SK-N-DZ (cell line): ENCODE data around the gene L3MBTL4.

Experiments
- DNase-seq: peaks from one replicate; pipeline ENCODE4 v3.0.0-alpha.2; 2015; ENCODE audit warnings: low spot score

Gene L3MBTL4

DNA sequence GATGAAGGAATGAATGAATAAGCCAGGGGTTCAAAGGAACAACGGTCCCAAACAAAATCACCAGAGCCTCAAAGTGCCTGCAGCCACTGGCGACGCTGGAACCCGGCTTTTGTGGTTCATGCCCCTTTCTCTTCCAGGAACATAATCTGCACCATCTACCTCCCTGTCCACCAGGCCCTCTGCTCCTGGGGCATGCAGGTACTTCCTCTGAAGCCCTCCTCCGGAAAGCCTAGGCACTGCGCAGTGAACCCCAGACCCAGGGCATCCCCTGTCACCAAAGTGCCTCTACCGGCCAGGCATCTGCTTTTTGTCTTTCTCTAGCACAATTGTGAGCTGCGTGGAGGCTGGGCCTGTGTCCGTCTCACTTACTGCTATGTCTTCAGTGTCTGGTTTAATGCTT, 420.8 kb downstream of the L3MBTL4 start:
- DNase-seq, result no peak

DNA sequence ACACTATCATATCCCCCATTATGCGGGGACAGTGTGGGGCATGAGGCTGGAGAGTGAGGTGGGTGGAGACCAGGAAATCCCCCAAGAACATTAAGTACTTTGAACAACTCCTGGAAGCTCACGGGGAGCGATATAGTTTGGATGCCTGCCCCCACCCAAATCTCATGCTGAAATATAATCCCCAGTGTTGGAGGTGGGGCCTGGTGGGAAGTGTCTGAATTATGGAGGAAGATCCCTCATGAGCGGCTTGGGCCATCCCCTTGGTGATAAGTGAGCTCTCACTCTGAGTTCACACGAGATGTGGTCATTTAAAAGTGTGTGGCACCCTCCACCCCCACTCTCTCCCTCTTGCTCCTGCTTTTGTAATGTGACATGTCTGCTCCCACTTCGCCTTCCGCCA, 422.3 kb downstream of the L3MBTL4 start:
- no peak for DNase-seq

DNA sequence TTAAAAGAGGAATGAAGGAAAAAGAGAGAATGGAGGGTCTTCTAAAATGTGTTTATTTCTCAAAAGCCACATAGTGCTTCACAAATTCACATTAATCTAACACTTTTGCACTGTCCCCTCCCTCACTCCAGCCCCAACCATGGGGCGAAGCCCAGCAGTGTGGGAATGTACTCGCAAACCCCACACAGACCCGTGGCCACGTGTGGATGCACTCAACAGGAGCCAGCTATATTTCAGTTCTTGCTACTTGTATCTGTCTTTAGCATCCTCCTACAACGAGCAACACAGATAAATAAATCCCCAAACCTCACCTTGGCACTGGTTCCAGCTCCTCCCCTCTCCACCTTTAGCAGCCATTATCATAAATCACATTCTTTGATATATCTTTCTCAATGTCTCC, 427.5 kb downstream of the L3MBTL4 start:
- no peak for DNase-seq

DNA sequence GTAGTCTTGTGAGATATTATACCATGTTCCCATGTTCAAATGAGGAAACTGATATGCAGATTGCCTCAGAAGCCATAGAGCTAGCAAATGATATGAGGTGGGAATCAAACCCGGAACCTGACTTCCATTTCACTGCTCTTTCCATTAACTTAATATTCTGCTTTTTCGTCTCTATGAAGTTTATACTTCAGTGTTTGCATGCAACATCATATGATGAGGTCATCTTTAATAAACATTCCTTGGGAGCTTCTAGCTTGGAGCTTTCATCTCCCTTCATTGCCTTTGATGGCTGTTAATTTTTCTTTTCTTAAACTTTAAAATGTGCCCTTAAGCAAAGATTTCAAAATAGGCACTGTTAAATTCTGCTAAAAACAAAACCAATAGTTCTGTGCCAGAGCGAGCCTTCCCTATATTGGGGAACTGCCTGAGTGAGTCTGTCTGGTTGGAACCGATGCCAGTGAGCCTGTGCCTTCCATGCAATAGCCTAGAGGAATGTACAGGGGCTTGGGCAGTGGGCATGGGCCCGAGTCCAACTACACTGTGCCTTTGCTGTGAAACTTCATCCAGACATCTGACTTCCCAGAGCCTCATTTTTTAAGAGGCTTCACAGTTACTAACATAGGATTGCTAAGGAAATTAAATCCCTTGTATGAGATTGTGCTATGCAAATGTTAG, 428.3 kb downstream of the L3MBTL4 start:
- DNase-seq, result no peak

DNA sequence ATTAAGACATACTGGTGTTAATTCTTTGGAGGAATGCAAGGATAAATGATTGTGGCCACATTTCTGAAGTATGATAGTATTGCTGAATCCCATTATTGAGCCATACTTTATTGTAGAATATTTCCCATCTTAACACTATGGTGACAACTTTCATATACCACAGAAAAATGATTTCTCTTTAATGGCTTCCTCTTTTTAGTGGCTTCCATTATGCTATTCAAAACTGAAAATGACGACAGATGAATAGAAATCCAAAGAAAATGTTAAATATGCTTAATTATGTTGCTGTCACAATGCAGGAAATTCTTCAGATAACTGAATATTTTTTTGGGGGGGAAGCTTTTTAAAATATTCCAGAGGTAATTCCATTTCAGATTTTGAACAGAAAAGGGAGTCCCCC, 430.5 kb downstream of the L3MBTL4 start:
- no peak for DNase-seq

DNA sequence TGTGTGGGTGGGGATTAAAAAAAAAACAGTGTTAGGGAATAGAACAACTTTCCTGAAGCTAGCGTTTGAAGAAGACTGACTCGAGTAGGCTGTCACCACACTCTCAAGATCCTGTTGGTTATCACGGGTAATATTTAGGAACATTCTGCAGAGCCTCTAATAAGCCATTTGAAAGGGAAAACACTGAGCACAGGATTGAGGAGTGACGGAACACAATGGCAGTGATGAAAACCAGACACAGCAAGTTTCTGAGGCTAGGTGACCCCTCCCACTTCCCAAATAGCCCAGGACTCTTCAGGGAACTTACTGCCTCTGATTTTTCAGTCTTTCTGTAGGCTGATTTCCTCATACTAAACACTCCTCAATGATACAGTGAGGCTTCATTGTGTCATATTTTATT, 431.2 kb downstream of the L3MBTL4 start:
- DNase-seq, result peak; percentile 30

DNA sequence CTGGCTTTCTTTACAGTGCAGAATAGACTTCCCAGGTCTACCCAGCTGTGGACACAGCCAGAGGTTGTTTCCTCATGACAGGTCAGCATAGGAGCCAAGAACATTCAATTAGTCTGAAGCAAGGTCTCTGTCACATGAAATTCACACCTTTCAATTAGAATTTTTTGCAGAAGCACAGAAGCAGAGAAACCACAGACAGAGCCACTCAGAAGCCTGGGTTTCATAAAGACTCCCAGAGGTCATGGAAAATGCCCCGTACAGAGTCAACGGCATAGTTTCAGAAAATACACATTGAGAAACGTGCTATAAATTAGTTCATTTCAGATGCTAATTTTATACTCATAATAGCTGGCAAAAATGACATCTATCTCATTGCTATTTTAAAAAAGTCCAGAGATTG, 432.4 kb downstream of the L3MBTL4 start:
- DNase-seq, result no peak

DNA sequence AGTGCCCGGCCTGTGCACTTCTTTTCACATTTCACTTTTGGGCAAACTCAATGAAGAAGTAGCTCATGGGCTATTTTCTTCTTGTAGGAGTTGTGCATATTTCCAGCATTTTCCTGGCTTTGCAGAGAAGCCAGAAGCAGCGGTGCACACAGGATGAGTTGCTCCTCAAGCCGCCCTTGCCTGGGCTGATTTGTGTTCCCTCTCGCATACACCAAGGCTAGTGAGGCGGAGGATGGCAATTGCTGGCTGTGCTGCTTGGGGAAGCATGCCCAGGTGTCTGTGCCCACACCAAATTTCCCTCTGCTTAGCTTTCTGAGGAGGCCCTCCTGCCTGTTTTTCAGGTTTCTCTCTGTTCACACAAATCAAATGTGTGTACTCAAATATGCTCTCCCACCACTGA, 434.0 kb downstream of the L3MBTL4 start:
- DNase-seq, result no peak

DNA sequence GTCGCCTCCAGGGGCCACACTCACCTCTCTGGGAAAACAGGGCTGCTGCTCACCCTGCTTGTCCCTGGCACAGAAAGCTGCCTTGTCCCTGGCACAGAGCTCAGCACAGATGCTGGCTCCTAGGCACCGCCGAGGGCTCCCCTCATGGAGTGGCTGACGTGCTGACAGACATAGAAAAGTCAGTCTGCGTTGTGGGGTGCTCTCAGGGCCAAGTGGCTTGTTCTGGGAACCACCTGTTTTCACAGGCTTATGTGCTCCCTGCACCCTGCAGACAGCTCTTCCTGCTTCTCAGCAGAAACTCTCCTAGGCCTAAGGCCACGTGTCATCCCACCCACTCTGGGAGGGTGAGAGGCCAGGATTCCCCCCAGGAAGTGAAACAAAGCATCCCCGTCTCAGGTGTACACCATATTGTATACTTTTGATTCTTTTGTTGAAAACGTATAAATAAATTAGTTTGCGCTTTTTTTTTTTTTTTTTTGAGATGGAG, 434.7 kb downstream of the L3MBTL4 start:
- DNase-seq, result no peak

DNA sequence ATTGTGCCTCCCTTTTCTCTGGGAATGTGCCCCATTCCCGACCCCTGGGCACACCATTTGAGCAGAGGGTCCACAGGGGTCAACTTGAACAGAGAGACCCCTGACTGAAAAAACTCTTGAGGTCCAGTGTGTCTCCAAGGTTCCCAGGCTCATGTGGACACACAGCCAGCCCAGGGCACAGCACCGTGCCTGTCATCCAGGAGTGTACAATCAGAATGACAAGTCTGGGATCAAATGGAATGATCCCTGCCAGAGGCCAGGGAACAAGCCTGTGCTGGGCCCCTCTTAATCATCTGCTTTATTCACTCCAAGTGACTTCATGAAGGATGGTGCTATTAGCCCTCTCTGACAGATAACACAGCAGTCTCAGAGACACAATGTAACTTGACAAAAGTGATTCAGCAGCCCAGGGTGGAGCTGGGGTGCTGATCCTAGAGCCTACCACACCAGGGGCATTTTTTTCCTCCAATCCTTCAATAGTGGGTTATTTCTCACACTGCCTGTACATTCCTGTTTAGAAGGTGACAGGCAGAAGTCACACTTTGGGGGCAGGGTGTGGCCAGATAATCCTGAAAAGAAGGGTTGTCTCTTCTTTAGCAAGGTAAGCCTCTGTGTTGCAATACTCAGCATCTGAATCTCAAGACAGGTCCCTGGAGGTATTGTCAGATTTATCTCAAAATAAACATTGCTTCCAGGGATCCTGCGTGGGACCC, 435.4 kb downstream of the L3MBTL4 start:
- DNase-seq, result no peak

DNA sequence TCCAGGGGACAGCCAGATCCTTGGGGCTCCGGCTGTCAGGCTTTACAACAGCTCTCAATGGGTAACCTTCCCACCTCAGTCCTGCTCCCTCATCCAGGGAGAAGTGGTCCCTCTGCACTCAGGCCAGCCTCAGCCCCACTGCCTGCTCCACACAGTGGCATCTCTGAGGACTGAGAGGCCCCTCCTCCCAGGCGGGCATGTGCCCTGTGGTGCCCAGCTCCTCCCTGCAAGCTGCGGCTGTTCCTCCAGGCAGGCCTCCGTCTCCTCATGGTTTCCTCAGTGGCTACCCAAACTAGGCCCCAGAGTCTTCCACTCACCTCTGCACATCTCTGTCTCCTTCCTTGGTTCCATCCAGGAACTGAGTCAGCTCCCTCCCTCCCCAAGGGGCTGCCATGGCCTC, 437.7 kb downstream of the L3MBTL4 start:
- DNase-seq, result no peak

DNA sequence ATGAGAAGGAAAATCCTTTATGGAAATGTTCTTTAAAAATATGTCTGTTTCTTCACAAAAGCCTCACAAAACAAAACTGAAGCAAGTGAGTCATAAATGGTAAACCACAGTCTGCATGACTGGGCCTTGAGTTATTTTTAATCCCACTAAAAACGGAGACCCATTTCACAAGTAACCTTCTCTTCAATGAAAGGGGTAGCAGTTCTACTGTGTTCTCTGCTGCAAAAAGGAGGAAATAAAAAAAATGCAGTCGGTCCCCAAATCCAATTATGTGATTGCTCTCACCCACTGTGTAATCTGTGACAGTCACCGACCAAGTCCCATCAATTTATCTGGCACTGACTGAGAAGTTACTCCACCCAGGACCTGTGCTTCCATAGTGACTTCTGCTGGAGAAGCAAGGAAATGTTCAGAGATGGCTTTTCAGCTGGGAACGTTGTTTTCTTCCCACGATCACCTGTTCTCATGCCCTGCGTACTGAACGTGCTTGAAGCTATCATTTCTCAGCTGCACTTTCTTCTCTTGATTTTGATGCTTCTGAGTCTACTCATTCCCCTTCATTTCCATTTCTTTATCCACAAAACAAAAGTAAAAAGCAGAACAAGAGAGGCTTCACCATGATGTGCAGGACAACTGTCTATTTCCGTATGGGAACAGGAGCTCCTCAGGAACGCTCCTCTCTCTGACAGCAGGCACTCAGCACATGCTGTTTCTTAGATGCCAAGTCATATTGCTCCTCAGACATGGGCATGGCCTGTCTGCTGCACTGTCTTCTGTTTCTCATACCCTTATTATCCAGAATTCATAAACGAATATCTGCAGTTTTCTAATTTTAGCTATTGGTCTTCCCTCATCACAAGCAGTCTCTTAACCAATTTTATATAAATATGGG, 439.4 kb downstream of the L3MBTL4 start:
- DNase-seq, result no peak

DNA sequence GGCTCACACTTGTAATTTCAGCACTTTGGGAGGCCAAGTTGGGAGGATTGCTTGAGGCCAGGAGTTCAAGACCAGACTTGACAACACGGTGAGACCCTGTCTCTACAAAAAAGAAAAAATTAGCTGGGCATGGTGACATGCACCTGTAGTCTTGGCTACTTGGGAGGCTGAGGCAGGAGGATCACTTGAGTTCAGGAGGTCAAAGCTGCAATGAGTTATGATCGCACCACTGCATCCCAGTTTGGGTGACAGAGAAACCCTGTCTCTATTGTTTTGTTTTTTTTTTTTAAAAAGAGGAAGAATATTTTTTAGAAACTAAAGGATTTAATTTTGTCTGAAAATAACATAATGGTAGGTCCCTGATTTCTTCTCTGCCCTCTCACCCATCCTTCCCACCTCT, 440.0 kb downstream of the L3MBTL4 start:
- DNase-seq, result no peak

DNA sequence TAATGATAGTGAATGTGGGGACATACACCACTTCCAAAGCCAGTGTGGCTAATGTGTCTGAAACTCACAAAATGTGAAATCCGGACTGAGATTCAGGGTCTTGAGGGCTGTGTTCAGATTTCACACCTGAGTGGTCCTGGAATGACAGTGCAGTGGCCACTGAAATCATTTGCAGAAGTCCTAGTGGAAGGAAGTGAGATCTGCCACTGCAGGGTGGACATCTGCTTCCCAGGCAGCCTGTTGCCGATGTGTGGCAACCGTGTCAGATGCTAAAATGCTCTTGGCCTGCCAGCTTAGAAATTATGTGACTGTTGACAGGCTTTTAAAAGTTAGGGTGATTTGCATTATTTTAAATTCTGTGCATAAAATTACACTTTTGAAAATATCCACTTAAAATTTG, 441.6 kb downstream of the L3MBTL4 start:
- no peak for DNase-seq

DNA sequence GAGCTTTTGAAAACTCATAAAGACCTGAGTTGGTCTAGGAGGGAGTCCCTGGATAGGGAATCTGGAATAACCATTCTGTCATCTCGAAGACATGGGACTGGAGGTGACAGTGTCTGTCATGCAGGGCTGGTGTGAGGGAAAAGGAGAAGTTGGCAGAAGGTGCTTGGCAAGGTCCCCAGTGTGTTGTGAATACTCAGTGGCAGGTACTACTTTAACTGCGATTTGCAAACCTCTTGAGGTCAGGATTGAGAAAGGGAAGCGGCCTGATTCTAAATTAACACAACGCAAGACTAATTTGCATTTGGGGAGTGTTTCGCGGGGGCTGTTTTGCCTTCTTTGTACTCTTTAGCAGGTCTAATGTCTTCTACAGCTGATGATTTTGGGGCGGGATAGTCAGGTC, 442.4 kb downstream of the L3MBTL4 start:
- DNase-seq, result no peak

DNA sequence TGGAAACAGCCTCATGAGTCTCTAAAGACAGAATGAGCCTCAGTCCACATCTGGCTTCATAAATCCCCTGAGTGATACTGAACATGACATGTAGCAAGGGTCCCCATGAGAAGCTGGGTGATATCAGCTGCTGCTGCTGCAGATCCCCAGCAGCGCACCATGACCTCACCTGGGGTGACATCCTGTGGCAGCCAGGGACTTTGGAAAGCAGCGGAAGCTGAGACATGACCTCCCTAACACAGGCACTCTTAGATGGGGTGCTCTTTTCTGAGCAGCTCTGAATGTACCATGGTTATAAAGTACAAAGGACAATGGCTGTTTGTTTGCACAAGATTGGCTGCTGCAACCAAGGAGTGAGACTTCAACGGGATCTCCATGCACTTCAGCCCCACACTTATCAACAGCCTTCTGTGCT, 444.7 kb downstream of the L3MBTL4 start:
- no peak for DNase-seq

DNA sequence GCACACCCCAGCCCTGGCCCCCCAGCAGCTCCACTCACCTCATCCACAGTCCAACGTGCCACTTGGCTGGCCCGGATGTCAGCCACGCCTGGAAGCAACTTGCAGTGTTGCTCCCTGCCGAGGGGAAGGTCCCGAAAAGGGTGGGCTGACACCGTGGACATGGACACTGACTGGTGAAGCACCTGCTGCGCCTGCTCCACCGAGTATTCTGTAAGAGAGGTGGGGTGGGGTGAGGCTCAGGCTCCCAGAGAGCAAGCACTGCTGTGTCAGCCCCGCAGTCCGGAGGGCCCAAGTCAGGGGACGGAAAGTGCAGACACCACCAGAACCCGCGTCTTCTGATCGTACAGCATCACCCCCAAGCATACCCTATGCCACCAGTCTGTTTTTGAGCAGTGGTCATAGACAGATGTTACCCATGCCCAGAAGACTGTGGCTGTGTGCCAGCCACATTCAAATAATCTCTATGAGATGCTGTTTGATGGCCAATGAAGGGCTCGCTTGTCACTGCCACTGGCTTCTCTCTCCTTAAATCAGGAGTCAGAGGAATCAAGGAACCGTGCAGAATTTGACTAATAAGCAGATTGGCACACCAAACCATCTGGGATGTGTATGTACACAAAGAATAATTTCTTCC, 445.2 kb downstream of the L3MBTL4 start:
- DNase-seq, result no peak

DNA sequence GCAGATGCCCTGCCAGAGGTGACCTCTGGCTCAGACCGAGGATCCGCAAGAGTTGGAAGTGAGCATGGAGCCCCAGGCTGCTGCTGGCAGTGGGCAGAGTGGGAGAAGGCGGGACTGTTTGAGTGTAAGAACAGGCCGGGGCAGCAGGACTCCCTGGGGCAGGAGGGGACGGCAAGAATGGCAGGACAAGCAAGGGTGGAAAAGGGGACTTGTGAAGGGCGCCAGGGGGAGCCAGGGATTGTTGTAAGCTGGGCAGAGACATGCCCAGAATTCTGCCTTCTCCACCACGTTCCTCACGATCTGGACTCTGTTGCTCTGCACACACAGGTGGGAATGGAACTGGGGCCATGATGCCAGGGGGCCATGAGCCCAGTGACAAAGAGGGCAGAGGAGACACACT, 447.0 kb downstream of the L3MBTL4 start:
- no peak for DNase-seq

DNA sequence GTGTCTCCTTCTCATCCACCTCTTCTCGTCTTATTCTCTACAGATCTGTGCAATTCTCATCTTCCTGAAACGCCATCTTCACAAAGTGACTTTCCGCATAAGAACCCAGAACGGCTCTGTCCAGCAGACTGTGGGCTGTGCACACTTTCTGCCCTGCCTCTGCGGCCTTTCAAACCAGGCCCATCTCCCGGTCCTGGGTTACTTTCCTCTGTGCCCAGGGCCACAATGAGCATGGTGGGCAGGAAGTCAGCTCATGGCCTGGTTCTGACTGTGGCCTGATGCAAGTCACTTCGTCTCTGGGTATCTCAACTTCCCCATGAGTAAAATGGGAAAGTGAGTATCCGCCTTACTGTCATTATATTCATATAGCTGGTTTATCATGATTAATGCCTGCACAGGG, 447.7 kb downstream of the L3MBTL4 start:
- DNase-seq, result no peak

DNA sequence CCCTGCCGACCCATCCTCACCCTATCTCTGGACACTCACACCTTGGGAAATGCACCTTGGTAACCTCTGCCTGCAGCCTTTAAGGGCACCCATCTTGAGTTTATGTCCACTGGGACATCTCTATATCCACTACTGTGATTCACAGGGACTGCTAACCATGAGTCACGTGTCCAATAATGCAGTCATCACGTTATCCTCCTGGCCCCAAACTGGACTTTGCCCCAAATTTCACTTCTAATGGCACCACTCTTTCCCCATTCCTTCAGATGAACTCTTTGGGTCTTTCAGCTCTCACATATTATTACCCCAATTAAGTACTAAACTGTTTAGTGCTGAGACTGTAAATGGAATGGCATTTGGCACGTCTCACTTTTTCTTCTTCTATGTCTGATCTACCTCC, 448.2 kb downstream of the L3MBTL4 start:
- no peak for DNase-seq

DNA sequence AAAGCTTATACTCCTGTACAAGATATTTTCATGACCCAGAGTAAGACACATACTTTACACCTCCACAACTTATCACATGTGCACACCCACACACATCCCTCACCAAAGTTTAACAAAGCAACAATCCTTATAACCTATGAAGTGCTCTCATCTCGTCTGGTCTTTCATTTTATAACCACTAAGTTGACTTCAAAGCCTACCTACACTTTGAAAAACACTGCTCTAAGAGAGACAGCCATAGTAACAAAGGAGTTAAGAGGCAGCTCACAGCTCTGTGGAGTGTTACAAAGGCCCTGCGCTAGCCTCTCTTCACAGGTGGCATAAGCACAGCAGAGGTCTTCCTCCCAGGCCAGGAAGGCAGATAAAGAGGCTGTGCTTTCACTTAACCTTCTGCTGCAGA, 449.7 kb downstream of the L3MBTL4 start:
- no peak for DNase-seq

DNA sequence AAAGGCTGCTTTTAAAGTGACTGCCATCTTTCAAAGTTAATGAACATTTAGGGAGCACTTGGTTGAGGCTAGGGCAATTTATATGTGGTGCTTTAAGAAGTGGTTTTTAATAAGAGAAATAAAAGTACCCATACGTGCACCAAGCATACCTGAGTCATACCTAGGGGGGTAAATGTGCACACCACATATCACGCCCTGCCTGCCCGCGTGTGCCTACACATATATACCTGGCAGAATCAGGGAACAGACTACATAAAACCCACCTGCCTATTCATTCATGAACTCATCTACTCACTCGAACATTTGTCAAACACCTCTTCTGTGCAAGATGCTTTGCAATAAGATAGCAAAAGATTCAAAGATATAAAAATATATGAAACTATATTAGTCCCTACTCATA, 450.1 kb downstream of the L3MBTL4 start:
- no peak for DNase-seq
